ENCODE data around the gene SNX22. TPM values are rescaled to one million over a fixed set of nuclear protein-coding genes. Genes with fewer than 3 reads are reported as not detected.
A peak's percentile ranks its signal among the peaks of the same experiment; 100 is the strongest.

The SNX22 gene
- total and polyA plus RNA-seq, 2 experiments from 2014 or later = 2.0 to 2.1 TPM

GRCh38 chr15:64158363-64159134 lies 7.0 kb downstream of the SNX22 start:
- Histone ChIP-seq H3K4me3 (no peak overlapping the region), H3K4me1 (ENCODE audit: low read depth) (peaks cover 31% of the 10 kb centered on the region), H3K27ac (peak overlapping the region; percentile 78), H3K9me3 (ENCODE audit: low read depth) (no peaks in the 10 kb centered on the region), H3K36me3 (peaks cover 41% of the 10 kb centered on the region), H3K27me3 (no peaks in the 10 kb centered on the region)
- DNase-seq (ENCODE audit: low read depth in 1 of 2, low spot score in 1 of 2) = peak in 1 of 2 donors; percentile 83
- TF ChIP-seq CTCF (IDR thresholded peaks at IDR 0.05; ENCODE audit: low read depth, low read length) = no peak

GRCh38 chr15:64161688-64162477 lies 10.4 kb downstream of the SNX22 start:
- Histone ChIP-seq H3K27ac (peak overlapping the region; percentile 89), H3K9me3 (ENCODE audit: low read depth) (no peaks in the 10 kb centered on the region), H3K27me3 (no peaks in the 10 kb centered on the region), H3K4me1 (ENCODE audit: low read depth) (peaks cover 36% of the 10 kb centered on the region), H3K36me3 (peaks cover 29% of the 10 kb centered on the region), H3K4me3 (peak overlapping the region; percentile 58)
- TF ChIP-seq CTCF (IDR thresholded peaks at IDR 0.05; ENCODE audit: low read depth, low read length) = no peak
- DNase-seq (ENCODE audit: low read depth in 1 of 2, low spot score in 1 of 2) = no peak

GRCh38 chr15:64162478-64162868 lies 10.9 kb downstream of the SNX22 start:
- no peak for DNase-seq (ENCODE audit: low read depth in 1 of 2, low spot score in 1 of 2)
- H3K4me3 ChIP-seq = peak overlapping the region; percentile 58
- peaks cover 23% of the 10 kb centered on the region for H3K36me3 ChIP-seq
- no peaks in the 10 kb centered on the region for H3K9me3 ChIP-seq (ENCODE audit: low read depth)
- peak overlapping the region; percentile 89 for H3K27ac ChIP-seq
- peaks cover 36% of the 10 kb centered on the region for H3K4me1 ChIP-seq (ENCODE audit: low read depth)
- no peaks in the 10 kb centered on the region for H3K27me3 ChIP-seq
- TF ChIP-seq CTCF (IDR thresholded peaks at IDR 0.05; ENCODE audit: low read depth, low read length) = no peak

GRCh38 chr15:64162869-64163658 lies 11.5 kb downstream of the SNX22 start, which contains the start of gene PPIB:
Gene PPIB, minus strand, starts transcription at chr15:64163022. Its CDS starts 36 bp downstream, at chr15:64162986.
- peaks cover 36% of the 10 kb centered on the region for H3K4me1 ChIP-seq (ENCODE audit: low read depth)
- H3K9me3 ChIP-seq (ENCODE audit: low read depth) = no peaks in the 10 kb centered on the region
- H3K36me3 ChIP-seq = peaks cover 17% of the 10 kb centered on the region
- peak within 1 kb of the TSS; percentile 58 for H3K4me3 ChIP-seq
- DNase-seq (ENCODE audit: low read depth in 1 of 2, low spot score in 1 of 2) = peak; percentile 98 to 99
- peak within 1 kb of the TSS; percentile 89 for H3K27ac ChIP-seq
- no peaks in the 10 kb centered on the region for H3K27me3 ChIP-seq
- TF ChIP-seq CTCF (IDR thresholded peaks at IDR 0.05; ENCODE audit: low read depth, low read length) = peak; percentile 41

GRCh38 chr15:64163659-64164362 lies 12.3 kb downstream of the SNX22 start:
- no peak for TF ChIP-seq CTCF (IDR thresholded peaks at IDR 0.05; ENCODE audit: low read depth, low read length)
- DNase-seq (ENCODE audit: low read depth in 1 of 2, low spot score in 1 of 2) = no peak
- H3K9me3 ChIP-seq (ENCODE audit: low read depth) = no peaks in the 10 kb centered on the region

More at GRCh38 chr15:64163659-64164362, 12.3 kb downstream of the SNX22 start:
- H3K4me1 ChIP-seq (ENCODE audit: low read depth) = peaks cover 31% of the 10 kb centered on the region
- peaks cover 15% of the 10 kb centered on the region for H3K36me3 ChIP-seq
- H3K4me3 ChIP-seq = peak overlapping the region; percentile 8
- H3K27me3 ChIP-seq = no peaks in the 10 kb centered on the region
- peak overlapping the region; percentile 79 for H3K27ac ChIP-seq
